ENCODE measurements around the gene ABCG5.

DNA sequence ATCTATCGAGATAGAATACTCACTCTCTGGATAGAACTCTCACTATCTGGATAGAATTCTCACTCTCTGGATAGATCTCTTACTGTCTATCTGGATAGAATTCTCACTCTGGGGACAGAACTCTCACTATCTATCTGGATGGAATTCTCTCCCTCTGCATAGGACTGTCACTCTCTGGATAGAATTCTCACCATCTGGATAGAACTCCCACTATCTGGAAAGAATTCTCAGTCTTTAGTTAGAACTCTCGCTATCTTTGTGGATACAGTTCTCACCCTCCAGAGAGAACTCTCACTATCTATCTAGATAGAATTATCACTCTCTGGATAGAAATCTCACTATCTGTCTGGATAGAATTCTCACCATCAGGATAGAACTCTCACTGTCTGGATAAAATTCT is 16.7 kb upstream of the ABCG5 start:
- no peak for TF ChIP-seq POLR2A (IDR thresholded peaks at IDR 0.05)
- TF ChIP-seq, protein P1, sequence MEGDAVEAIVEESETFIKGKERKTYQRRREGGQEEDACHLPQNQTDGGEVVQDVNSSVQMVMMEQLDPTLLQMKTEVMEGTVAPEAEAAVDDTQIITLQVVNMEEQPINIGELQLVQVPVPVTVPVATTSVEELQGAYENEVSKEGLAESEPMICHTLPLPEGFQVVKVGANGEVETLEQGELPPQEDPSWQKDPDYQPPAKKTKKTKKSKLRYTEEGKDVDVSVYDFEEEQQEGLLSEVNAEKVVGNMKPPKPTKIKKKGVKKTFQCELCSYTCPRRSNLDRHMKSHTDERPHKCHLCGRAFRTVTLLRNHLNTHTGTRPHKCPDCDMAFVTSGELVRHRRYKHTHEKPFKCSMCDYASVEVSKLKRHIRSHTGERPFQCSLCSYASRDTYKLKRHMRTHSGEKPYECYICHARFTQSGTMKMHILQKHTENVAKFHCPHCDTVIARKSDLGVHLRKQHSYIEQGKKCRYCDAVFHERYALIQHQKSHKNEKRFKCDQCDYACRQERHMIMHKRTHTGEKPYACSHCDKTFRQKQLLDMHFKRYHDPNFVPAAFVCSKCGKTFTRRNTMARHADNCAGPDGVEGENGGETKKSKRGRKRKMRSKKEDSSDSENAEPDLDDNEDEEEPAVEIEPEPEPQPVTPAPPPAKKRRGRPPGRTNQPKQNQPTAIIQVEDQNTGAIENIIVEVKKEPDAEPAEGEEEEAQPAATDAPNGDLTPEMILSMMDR (IDR thresholded peaks at IDR 0.05): no peak

Data from adrenal gland (tissue), 5 donors.